ENCODE measurements around the gene MAN1C1. TPM values are rescaled to one million over a fixed set of nuclear protein-coding genes. Genes with fewer than 3 reads are reported as not detected.

MAN1C1 gene
- total RNA-seq, 1 donor from 2014 or later: 0.63 TPM

- DNase-seq (ENCODE audit: low read depth): no peak
- H3K4me3 ChIP-seq (ENCODE audit: low read depth, low read length): no peak overlapping the region
- TF ChIP-seq CTCF (conservative IDR thresholded peaks at IDR 0.05; ENCODE audit: low read depth, low read length): no peak
Observed at GRCh38 chr1:25683177-25683576, 66.6 kb downstream of the MAN1C1 start.

DNA sequence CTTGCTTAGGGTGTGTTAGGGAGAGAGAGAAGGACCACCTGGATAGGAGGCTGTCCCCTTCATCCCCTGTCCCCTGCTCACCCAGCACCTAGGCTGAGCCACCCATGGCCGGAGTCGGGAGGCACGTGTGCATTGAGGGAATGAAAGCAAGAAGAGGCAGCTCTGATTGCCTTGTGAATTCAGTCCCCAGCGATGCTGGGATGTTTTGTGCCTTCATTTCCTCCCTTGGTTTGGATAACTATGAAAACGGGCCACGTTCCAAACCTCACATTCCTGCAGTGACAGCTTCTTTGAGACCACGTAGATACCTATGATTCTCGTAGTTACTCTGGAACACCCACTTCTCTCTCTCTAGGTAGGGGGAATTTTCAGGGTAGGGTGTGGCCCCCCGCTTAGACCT lies 67.1 kb downstream of the MAN1C1 start:
- no peak overlapping the region for H3K4me3 ChIP-seq (ENCODE audit: low read depth, low read length)
- DNase-seq (ENCODE audit: low read depth): no peak
- TF ChIP-seq CTCF (conservative IDR thresholded peaks at IDR 0.05; ENCODE audit: low read depth, low read length): no peak

GRCh38 chr1:25684216-25684965 lies 67.8 kb downstream of the MAN1C1 start:
- DNase-seq (ENCODE audit: low read depth): no peak
- H3K4me3 ChIP-seq (ENCODE audit: low read depth, low read length): no peak overlapping the region
- no peak for TF ChIP-seq CTCF (conservative IDR thresholded peaks at IDR 0.05; ENCODE audit: low read depth, low read length)

- DNase-seq (ENCODE audit: low read depth): no peak
- H3K4me3 ChIP-seq (ENCODE audit: low read depth, low read length): no peak overlapping the region
- TF ChIP-seq CTCF (conservative IDR thresholded peaks at IDR 0.05; ENCODE audit: low read depth, low read length): no peak
Observed at GRCh38 chr1:25685211-25685750, 68.7 kb downstream of the MAN1C1 start.

- no peak for TF ChIP-seq CTCF (conservative IDR thresholded peaks at IDR 0.05; ENCODE audit: low read depth, low read length)
- DNase-seq (ENCODE audit: low read depth): no peak
- no peak overlapping the region for H3K4me3 ChIP-seq (ENCODE audit: low read depth, low read length)
Observed at GRCh38 chr1:25685938-25686665, 69.5 kb downstream of the MAN1C1 start.

DNA sequence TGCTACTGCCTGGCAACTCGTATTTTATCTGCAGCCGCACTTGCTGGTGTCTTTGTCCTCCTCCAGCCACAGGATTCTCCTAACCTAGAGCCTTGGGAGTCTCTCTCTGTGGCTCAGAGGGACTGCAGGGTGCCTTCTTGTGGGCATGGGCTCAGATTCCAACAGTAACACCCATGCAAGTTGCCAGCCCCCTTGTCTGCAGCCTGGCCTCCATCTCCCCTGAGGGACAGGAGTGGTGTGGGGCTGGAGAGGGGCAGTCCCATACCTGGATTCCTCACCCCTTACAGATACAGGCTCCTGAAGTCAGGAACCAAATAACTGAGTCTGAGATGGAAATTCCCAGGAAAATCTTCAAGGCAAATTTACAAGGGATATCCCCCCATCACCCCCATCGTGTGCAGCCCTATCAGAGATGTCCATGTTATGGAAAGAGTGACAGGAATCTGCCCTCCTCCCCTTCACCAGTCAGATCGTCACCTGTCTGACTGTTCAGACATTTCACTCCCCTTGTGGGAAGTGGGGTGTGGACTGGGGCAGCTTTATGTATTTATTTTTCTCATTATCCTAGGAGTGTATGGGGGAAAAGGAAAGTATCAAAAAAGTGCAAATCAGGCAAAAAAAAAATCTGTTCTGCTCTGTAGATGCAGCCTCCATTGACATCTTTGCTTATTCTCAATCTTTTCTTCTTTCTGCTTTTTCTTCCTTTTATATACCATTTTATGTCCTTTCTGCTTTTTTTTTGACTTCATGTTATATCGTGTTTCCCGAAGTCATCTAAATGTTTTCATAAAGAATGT lies 70.8 kb downstream of the MAN1C1 start:
- no peak for TF ChIP-seq CTCF (conservative IDR thresholded peaks at IDR 0.05; ENCODE audit: low read depth, low read length)
- H3K4me3 ChIP-seq (ENCODE audit: low read depth, low read length): no peak overlapping the region
- DNase-seq (ENCODE audit: low read depth): no peak

All from epithelial cell of proximal tubule (primary cell).